NOMO-1 treated with dmso at 0.1 percent for 144 hours (cell line): ENCODE data around the gene CLRN3.

Experiments used
- DNase-seq: peaks from one replicate; lab custom pipeline; 2025; ENCODE audit not compliant: unreplicated experiment; lab: John Stamatoyannopoulos, UW

The CLRN3 gene

GRCh38 chr10:127903789-127904188 is 11.0 kb upstream of the CLRN3 start:
- DNase-seq: no peak

GRCh38 chr10:127899766-127900387 is 7.1 kb upstream of the CLRN3 start:
- peak; percentile 69 for DNase-seq

GRCh38 chr10:127897177-127897576 is 4.4 kb upstream of the CLRN3 start:
- DNase-seq: no peak

GRCh38 chr10:127896590-127896989 is 3.8 kb upstream of the CLRN3 start:
- DNase-seq: no peak

GRCh38 chr10:127894146-127894545 is 1.4 kb upstream of the CLRN3 start:
- DNase-seq: no peak

- DNase-seq: no peak
Observed at GRCh38 chr10:127890832-127891334, 1.9 kb downstream of the CLRN3 start.

GRCh38 chr10:127890216-127890615 is 2.5 kb downstream of the CLRN3 start:
- DNase-seq: no peak

- DNase-seq: no peak
Observed at GRCh38 chr10:127889605-127890195, 3.0 kb downstream of the CLRN3 start.

GRCh38 chr10:127888521-127889312 is 4.0 kb downstream of the CLRN3 start:
- DNase-seq: no peak

- DNase-seq: no peak
Observed at GRCh38 chr10:127887541-127888415, 5.0 kb downstream of the CLRN3 start.

- DNase-seq: no peak
Observed at GRCh38 chr10:127886371-127887051, 6.2 kb downstream of the CLRN3 start.

- DNase-seq: no peak
Observed at GRCh38 chr10:127884501-127884900, 8.2 kb downstream of the CLRN3 start.

- DNase-seq: no peak
Observed at GRCh38 chr10:127883516-127883915, 9.2 kb downstream of the CLRN3 start.

- no peak for DNase-seq
Observed at GRCh38 chr10:127882801-127883459, 9.8 kb downstream of the CLRN3 start.

- no peak for DNase-seq
Observed at GRCh38 chr10:127882391-127882790, 10.3 kb downstream of the CLRN3 start.

- no peak for DNase-seq
Observed at GRCh38 chr10:127881262-127881661, 11.5 kb downstream of the CLRN3 start.

GRCh38 chr10:127880557-127880956 is 12.2 kb downstream of the CLRN3 start:
- peak; percentile 82 for DNase-seq

GRCh38 chr10:127878475-127879055 is 14.2 kb downstream of the CLRN3 start:
- DNase-seq: no peak

- DNase-seq: no peak
Observed at GRCh38 chr10:127877699-127878098, 15.0 kb downstream of the CLRN3 start.

GRCh38 chr10:127877116-127877515 is 15.6 kb downstream of the CLRN3 start:
- DNase-seq: no peak
